Measurements from ENCODE around the gene WASF2.
"Not testable (repeated sequence)": the region's sequence is repeated elsewhere in the genome, so short reads cannot be mapped to it uniquely, and the experiment has no call there.

Gene WASF2

GRCh38 chr1:27451343-27451742, 38.6 kb downstream of the WASF2 start:
- no peak for DNase-seq (ENCODE audit: low read depth)

- no peak for DNase-seq (ENCODE audit: low read depth)
Measured at GRCh38 chr1:27448982-27449381, 41.0 kb downstream of the WASF2 start.

- DNase-seq (ENCODE audit: low read depth): no peak
Measured at GRCh38 chr1:27447883-27448282, 42.1 kb downstream of the WASF2 start.

GRCh38 chr1:27447399-27447798, 42.6 kb downstream of the WASF2 start:
- DNase-seq (ENCODE audit: low read depth): no peak

- DNase-seq (ENCODE audit: low read depth): no peak
Measured at GRCh38 chr1:27446496-27447020, 43.4 kb downstream of the WASF2 start.

- DNase-seq (ENCODE audit: low read depth): no peak
Measured at GRCh38 chr1:27445177-27445936, 44.6 kb downstream of the WASF2 start.

GRCh38 chr1:27444632-27445031, 45.3 kb downstream of the WASF2 start:
- no peak for DNase-seq (ENCODE audit: low read depth)

- DNase-seq (ENCODE audit: low read depth): no peak
Measured at GRCh38 chr1:27439150-27439549, 50.8 kb downstream of the WASF2 start.

- no peak for DNase-seq (ENCODE audit: low read depth)
Measured at GRCh38 chr1:27438621-27439061, 51.3 kb downstream of the WASF2 start.

- DNase-seq (ENCODE audit: low read depth): peak; percentile 23
Measured at GRCh38 chr1:27436204-27437159, 53.5 kb downstream of the WASF2 start.

GRCh38 chr1:27435566-27436203, 54.3 kb downstream of the WASF2 start:
- no peak for DNase-seq (ENCODE audit: low read depth)

- DNase-seq (ENCODE audit: low read depth): no peak
Measured at GRCh38 chr1:27433706-27434105, 56.3 kb downstream of the WASF2 start.

GRCh38 chr1:27432725-27433124, 57.2 kb downstream of the WASF2 start:
- DNase-seq (ENCODE audit: low read depth): not testable (repeated sequence)

GRCh38 chr1:27431601-27431940, 58.4 kb downstream of the WASF2 start:
- no peak for DNase-seq (ENCODE audit: low read depth)

GRCh38 chr1:27430903-27431600, 58.9 kb downstream of the WASF2 start:
- no peak for DNase-seq (ENCODE audit: low read depth)

- DNase-seq (ENCODE audit: low read depth): no peak
Measured at GRCh38 chr1:27429029-27429425, 60.9 kb downstream of the WASF2 start.

GRCh38 chr1:27428316-27429028, 61.5 kb downstream of the WASF2 start:
- no peak for DNase-seq (ENCODE audit: low read depth)

GRCh38 chr1:27427816-27428315, 62.1 kb downstream of the WASF2 start:
- no peak for DNase-seq (ENCODE audit: low read depth)

- no peak for DNase-seq (ENCODE audit: low read depth)
Measured at GRCh38 chr1:27427329-27427728, 62.6 kb downstream of the WASF2 start.

- DNase-seq (ENCODE audit: low read depth): no peak
Measured at GRCh38 chr1:27423709-27424108, 66.3 kb downstream of the WASF2 start.
